Caki2 (cell line): Measurements from ENCODE around the gene EXOC3L1. TPM values are rescaled to one million over a fixed set of nuclear protein-coding genes. Genes with fewer than 3 reads are reported as not detected.

Source experiments
- DNase-seq: peaks from one replicate; pipeline ENCODE4 v3.0.0-alpha.2; 2015; ENCODE audit warnings: low read depth
- in situ Hi-C: cut with HindIII; loops from 2 replicates; pipeline ENCODE4 v1.10.0; 2016; ENCODE audit warnings: low sequenced_read_pairs, low pct_unique_long_range_greater_than_20kb, mixed read lengths
- total RNA-seq: library from RNA; depleted of rRNA; stranded (reverse); fragments of >200 nt; shearing (Covaris generic); gene quantifications from 2 replicates; pipeline ENCODE4 v1.2.3, GENCODE V29; 2014; ENCODE audit warnings: low replicate concordance

EXOC3L1 gene
- total RNA-seq, 1 experiment from 2014 or later = not detected

- no peak for DNase-seq
- in situ Hi-C loops = no loop called here
Observed at GRCh38 chr16:67201411-67202345, 11.7 kb upstream of the EXOC3L1 start.

GRCh38 chr16:67200491-67200890 is 10.6 kb upstream of the EXOC3L1 start:
- in situ Hi-C loops = no loop called here
- DNase-seq = no peak

DNA sequence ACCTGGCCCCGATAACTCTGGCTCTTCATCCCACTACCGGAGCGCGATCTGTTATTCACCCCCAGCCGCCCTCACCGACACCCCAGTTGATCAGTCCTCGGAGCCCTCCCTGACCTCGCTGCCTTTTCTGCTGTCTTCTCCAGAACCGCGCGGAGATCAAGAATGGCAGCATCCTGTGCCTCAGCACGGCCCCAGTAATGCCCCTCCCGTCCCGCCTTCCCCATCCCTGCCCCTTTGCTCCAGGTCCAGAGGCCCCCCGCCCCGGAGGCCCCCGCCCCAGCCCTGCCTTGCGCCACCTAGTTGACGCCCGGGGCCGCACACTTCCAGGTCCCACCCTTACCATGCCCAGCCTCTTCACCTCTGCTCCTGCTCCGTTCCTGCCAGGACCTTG is 9.9 kb upstream of the EXOC3L1 start:
- in situ Hi-C loops = no loop called here
- no peak for DNase-seq

GRCh38 chr16:67199011-67199807 is 9.3 kb upstream of the EXOC3L1 start, which contains the start of gene ELMO3:
Gene ELMO3, plus strand, starts transcription at chr16:67199131. Its CDS starts 196 bp downstream, at chr16:67199327.
- no peak for DNase-seq
- in situ Hi-C loops = no loop called here

DNA sequence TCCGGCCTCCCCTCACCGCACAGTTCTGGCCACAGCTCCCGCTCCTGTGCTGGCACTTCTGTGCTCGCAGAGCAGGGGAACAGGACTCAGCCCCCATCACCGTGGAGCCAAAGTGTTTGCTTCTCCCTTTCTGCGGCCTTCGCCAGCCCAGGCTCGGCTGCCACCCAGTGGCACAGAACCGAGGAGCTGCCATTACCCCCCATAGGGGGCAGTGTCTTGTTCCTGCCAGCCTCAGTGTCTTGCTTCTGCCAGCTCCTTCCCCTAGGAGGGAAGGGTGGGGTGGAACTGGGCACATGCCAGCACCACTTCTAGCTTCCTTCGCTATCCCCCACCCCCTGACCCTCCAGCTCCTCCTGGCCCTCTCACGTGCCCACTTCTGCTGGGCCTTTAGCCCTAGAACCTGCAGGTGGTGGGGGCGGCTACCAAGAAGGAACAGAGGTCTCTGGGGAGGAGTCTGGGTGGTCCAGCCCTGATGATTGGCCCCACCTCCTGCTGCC is 8.3 kb upstream of the EXOC3L1 start:
- in situ Hi-C loops = no loop called here

DNA sequence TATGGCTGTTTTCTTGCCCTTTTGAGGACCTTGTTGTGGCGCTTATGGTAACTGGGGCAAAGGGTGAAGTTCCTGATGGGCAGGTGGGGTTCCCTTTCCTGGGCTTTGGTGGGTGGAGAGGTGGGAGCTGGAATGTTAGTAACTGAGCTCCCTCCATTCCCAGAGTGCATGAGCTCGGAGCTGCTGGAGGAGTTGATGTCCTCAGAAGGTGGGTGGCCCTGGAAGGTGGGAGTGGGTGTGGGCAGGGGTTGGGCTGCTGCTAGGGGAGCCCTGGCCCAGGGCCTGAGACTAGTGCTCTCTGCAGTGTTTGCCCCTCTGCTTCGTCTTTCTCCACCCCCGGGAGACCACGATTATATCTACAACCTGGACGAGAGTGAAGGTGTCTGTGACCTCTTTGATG is 7.8 kb upstream of the EXOC3L1 start:
- no peak for DNase-seq

More for the DNA sequence above, 8.3 kb upstream of the EXOC3L1 start:
- DNase-seq = no peak

DNA sequence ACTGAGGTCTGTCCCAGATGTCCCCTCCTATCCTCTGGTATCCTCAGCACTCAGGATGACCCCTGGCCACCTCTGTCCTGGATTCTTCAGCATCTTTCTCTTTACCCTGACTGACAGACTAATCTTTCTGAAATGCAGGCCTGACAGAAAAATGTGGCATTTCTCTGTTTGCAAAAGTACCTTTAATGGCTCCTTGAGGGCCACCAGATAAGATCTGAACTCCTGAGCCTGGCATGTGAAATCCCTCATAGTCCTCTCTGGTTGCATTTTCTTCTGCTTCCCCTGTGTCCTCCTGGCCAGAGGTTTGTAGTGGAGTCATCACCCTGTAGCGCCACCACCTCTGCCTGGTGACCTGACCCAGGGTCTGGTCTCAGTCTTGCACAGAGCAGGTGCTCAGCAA is 6.9 kb upstream of the EXOC3L1 start:
- no peak for DNase-seq
- in situ Hi-C loops = no loop called here

More for the DNA sequence above, 7.8 kb upstream of the EXOC3L1 start:
- in situ Hi-C loops = no loop called here

GRCh38 chr16:67195676-67196075 is 5.7 kb upstream of the EXOC3L1 start:
- in situ Hi-C loops = no loop called here
- DNase-seq = no peak

GRCh38 chr16:67194260-67194659 is 4.3 kb upstream of the EXOC3L1 start:
- DNase-seq = no peak
- in situ Hi-C loops = no loop called here

GRCh38 chr16:67193536-67193935 is 3.6 kb upstream of the EXOC3L1 start:
- DNase-seq = no peak
- in situ Hi-C loops = no loop called here

DNA sequence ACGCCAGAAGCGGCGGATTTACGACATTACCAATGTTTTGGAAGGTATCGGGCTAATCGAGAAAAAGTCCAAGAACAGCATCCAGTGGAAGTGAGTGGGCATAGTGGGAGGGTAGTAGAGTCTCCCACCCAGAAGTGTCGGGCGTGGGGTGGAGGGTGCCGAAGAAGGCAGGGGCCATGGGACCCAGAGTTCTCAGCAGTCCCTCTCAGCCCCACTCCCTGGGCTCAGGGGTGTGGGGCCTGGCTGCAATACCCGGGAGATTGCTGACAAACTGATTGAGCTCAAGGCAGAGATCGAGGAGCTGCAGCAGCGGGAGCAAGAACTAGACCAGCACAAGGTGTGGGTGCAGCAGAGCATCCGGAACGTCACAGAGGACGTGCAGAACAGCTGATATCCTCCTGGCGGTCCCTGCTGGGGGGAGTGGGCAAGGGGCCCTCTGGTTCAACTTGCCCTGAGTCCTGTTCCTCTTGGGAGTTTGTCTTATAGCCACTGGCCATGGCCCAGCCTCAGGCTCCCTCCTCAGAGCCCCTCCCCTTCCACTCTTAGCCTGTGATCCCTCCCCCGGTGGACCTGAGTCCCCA is 2.9 kb upstream of the EXOC3L1 start:
- in situ Hi-C loops = no loop called here
- no peak for DNase-seq

DNA sequence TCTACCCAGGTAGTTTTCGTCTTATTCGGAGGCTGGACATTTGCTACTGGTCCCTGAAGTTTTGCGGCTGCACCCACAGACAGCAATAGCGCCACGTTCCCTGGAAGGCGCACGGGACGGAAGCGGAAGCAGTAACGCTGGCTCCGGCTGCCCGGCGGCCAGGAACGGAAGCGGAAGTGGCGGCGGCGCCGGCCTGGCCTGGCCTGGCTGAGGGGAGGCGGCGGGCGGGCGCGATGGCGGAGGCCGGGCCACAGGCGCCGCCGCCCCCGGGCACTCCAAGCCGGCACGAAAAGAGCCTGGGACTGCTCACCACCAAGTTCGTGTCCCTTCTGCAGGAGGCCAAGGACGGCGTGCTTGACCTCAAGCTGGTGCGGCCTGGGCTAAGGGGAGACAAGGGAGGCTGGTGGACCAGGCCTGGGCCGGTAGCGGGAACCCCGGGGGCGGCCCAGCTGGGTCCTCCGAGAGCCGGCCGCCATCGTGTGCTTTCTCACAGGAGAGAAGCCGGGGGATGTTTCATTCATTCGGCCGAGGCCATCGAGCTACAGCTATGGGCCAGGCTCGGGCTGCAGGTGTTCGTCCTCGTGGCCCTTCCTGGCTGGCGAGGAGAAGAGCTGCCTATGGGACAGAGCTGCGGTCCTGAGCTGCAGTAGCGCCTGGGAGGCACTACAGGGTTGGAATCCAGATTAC is 2.2 kb upstream of the EXOC3L1 start, which contains the start of gene E2F4:
Gene E2F4 (plus strand): TSS at position 161 of the 687 bp plus-strand sequence. CDS start 73 bp downstream, at position 234.
- in situ Hi-C loops = no loop called here
- peak; percentile 78 for DNase-seq

GRCh38 chr16:67191411-67191994 is 1.6 kb upstream of the EXOC3L1 start:
- DNase-seq = no peak
- in situ Hi-C loops = no loop called here

DNA sequence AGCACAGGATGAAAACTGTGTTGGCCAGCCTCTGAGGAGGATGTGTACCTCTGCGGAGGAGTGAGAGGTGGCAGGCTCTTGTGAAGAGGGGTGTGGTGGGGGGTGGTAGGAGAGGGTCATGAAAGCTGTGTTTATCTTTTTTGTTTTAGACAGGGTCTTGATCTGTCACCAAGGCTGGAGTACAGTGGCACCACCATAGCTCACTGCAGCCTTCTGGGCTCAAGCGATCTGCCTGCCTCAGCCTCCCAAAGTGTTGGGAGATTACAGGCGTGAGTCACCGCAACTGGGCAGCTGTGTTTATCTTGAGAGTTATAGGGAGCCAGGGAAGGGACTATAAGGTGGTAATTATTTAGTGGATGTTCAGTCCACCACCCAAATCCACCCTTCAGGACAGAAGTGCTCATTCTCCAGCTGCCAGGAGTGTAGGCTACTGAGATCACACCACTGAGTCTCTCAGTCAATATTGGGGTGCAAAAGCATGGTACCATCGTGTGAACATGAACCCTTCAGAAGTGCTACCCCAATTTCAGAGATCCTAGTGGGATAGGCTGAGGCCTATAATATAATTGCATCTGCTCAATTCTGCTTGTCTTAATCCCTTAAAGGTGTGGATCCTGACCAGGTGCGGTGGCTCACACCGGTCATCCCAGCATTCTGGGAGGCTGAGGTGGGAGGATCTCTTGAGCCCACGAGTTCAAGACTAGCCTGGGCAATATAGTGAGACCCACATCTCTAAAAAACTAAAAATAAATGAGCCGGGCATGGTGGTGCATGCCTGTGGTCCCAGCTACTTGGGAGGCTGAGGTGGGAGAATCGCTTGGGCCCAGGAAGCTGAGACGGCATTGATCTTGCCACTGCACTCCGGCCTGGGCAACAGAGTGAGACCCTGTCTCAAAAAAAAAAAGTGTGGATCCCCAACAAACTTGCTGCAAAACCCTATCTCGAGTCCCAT is 788 bp upstream of the EXOC3L1 start:
- in situ Hi-C loops = no loop called here
- no peak for DNase-seq

DNA sequence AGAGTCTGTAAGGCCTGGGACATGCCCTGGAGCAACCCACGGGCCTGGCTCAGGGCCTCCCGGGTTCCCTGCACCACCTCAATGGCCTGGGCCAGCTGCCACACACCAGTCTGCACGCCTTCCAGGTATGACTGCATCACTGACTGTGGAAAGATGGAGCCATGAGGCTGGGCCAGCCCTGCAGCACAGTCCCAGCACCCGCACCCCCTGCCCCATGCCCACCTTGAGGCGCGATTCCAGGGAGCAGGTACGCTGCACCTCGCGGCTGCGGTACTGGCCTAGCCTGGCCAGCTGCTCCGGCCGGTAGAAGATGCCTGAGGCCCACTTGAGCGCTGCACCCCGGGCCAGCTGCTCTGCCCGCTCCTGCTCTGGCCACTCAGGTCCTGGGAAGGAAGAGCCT is 1.1 kb downstream of the EXOC3L1 start:
- DNase-seq = no peak
- in situ Hi-C loops = no loop called here

DNA sequence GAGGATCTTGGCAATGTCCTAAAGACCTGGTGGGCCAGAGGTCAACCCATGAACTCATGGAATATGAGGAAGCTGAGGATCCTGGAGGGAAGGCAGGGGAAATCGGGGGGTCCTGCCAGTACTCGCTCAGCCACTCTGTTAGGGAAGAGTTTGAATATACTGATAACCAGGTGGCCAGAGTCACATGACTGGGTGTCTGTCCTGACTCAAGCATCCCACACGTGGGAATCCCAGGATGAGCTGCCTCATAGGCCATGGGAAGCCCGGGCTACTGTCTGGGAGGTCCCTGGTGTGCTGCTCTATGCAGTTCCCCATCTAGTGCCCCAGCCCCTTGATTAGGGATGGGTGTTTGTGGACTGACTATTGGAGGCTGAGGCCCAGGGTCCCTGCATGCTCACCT is 1.6 kb downstream of the EXOC3L1 start:
- no peak for DNase-seq
- in situ Hi-C loops = no loop called here
